GM23338 (cell line): Measurements from ENCODE around the gene FAM168B. TPM values are rescaled to one million over a fixed set of nuclear protein-coding genes. Genes with fewer than 3 reads are reported as not detected.

ENCODE experiments used
- ATAC-seq: fragments of 200-7000 bp; cut with Tn5 transposase; 3 replicates; pipeline ENCODE4 v1.9.1; 2020
- DNase-seq: peaks from one replicate; pipeline ENCODE4 v3.0.0-alpha.2; 2015; ENCODE audit warnings: low spot score
- H2AFZ ChIP-seq: fragments of 200-600 bp; sonication (generic); 2 replicates; pipeline ENCODE4 v1.8.0; 2016; ENCODE audit warnings: antibody characterized with exemption, mild to moderate bottlenecking, moderate library complexity
- H3F3A ChIP-seq: fragments of 200-600 bp; sonication (generic); replicated peaks from 2 replicates; pipeline ENCODE4 v1.8.0; 2017; ENCODE audit warnings: antibody characterized with exemption, mixed run types, low read depth
- H3K27ac ChIP-seq: fragments of 200-600 bp; sonication (generic); 2 replicates; pipeline ENCODE4 v1.6.1; 2016; ENCODE audit warnings: low read depth
- H3K27me3 ChIP-seq: fragments of 200-600 bp; sonication (generic); 2 replicates; pipeline ENCODE4 v1.8.0; 2016; ENCODE audit warnings: mild to moderate bottlenecking, mixed run types, moderate library complexity; ENCODE audit not compliant: insufficient read depth
- H3K36me3 ChIP-seq: fragments of 200-600 bp; sonication (generic); 2 replicates; pipeline ENCODE4 v1.8.0; 2016; ENCODE audit warnings: mild to moderate bottlenecking; ENCODE audit not compliant: insufficient read depth
- H3K4me1 ChIP-seq: fragments of 200-600 bp; sonication (generic); 2 replicates; pipeline ENCODE4 v1.8.0; 2016; ENCODE audit warnings: mild to moderate bottlenecking, moderate library complexity; ENCODE audit not compliant: insufficient read depth
- H3K4me2 ChIP-seq: fragments of 200-600 bp; sonication (generic); 2 replicates; pipeline ENCODE4 v1.7.1; 2017; ENCODE audit warnings: mixed run types
- H3K4me3 ChIP-seq: fragments of 200-600 bp; sonication (generic); 2 replicates; pipeline ENCODE4 v1.6.1; 2016; ENCODE audit warnings: mixed run types
- H3K79me2 ChIP-seq: fragments of 200-600 bp; sonication (generic); replicated peaks from 2 replicates; pipeline ENCODE4 v1.8.0; 2017; ENCODE audit warnings: mild to moderate bottlenecking; ENCODE audit not compliant: insufficient read depth
- H3K9me2 ChIP-seq: fragments of 200-600 bp; sonication (generic); 2 replicates; pipeline ENCODE4 v1.8.0; 2017; ENCODE audit not compliant: insufficient read depth
- H4K20me1 ChIP-seq: fragments of 200-600 bp; sonication (generic); replicated peaks from 2 replicates; pipeline ENCODE4 v1.8.0; 2017; ENCODE audit warnings: mild to moderate bottlenecking; ENCODE audit not compliant: insufficient read depth
- H3K27ac Mint-ChIP-seq: 2 replicates; pipeline ENCODE4 v1.8.0; 2020; ENCODE audit warnings: inconsistent platforms, mild to moderate bottlenecking, moderate library complexity, mixed read lengths
- H3K27me3 Mint-ChIP-seq: 3 replicates; pipeline ENCODE4 v1.8.0; 2022; ENCODE audit warnings: low read depth, mild to moderate bottlenecking, moderate library complexity, mixed read lengths, inconsistent platforms; ENCODE audit not compliant: insufficient read depth, poor library complexity
- H3K36me3 Mint-ChIP-seq: 3 replicates; pipeline ENCODE4 v1.8.0; 2021; ENCODE audit warnings: low read depth, mild to moderate bottlenecking, inconsistent platforms, moderate library complexity, mixed read lengths
- H3K4me1 Mint-ChIP-seq: 3 replicates; pipeline ENCODE4 v1.8.0; 2020; ENCODE audit warnings: mild to moderate bottlenecking, inconsistent platforms, mixed read lengths
- H3K4me3 Mint-ChIP-seq: 3 replicates; pipeline ENCODE4 v1.8.0; 2021; ENCODE audit warnings: moderate library complexity, mild to moderate bottlenecking, inconsistent platforms, mixed read lengths
- H3K9me3 Mint-ChIP-seq: 3 replicates; pipeline ENCODE4 v1.8.0; 2020; ENCODE audit warnings: moderate library complexity, mild to moderate bottlenecking, inconsistent platforms, mixed read lengths
- CREB1 ChIP-seq: fragments of 250-450 bp; sonication (Bioruptor Pico); IDR thresholded peaks from 2 replicates; pipeline ENCODE4 v1.5.0; 2020; ENCODE audit warnings: low read depth, mild to moderate bottlenecking, moderate library complexity
- EZH2 ChIP-seq: fragments of 200-600 bp; sonication (generic); IDR thresholded peaks from one replicate; pipeline ENCODE4 v1.8.0; 2017; ENCODE audit warnings: antibody characterized with exemption, mild to moderate bottlenecking, low read depth; ENCODE audit not compliant: unreplicated experiment
- EZH2phosphoT487 ChIP-seq: fragments of 200-600 bp; sonication (generic); IDR thresholded peaks from one replicate; pipeline ENCODE4 v1.8.1; 2018; ENCODE audit warnings: antibody characterized with exemption; ENCODE audit not compliant: unreplicated experiment
- JUNB ChIP-seq: IDR thresholded peaks from one replicate; pipeline ENCODE4 v1.6.1; 2016; ENCODE audit warnings: antibody characterized with exemption; ENCODE audit not compliant: unreplicated experiment
- POLR2AphosphoS5 ChIP-seq: IDR thresholded peaks from 2 replicates; pipeline ENCODE4 v1.6.1; 2016; ENCODE audit warnings: antibody characterized with exemption, low read depth
- ZNF114 ChIP-seq: fragments of 250-450 bp; sonication (Bioruptor Pico); IDR thresholded peaks from 2 replicates; pipeline ENCODE4 v1.5.0; 2020; ENCODE audit warnings: mild to moderate bottlenecking, moderate library complexity
- ZNF331 ChIP-seq: fragments of 250-450 bp; sonication (Bioruptor Pico); IDR thresholded peaks from 2 replicates; pipeline ENCODE4 v1.5.0; 2020; ENCODE audit warnings: low read depth, mild to moderate bottlenecking, moderate library complexity
- polyA plus RNA-seq: library from polyadenylated mRNA; unstranded; fragments of >200 nt; fragmentation: Nextera tagmentation; extraction: Ambion mirVana; gene quantifications from 2 replicates; pipeline ENCODE4 v1.2.1, GENCODE V29; 2016
- total RNA-seq: library from RNA; depleted of rRNA; stranded (reverse); fragments of >200 nt; shearing (Covaris generic); gene quantifications from 2 replicates; pipeline ENCODE4 v1.2.3, GENCODE V29; 2014
- TF ChIP-seq, protein P1 (sequence below): fragments of 250-450 bp; sonication (Bioruptor Pico); IDR thresholded peaks from 2 replicates; pipeline ENCODE4 v1.5.0; 2020; ENCODE audit warnings: mild to moderate bottlenecking, moderate library complexity
- TF ChIP-seq, protein P2 (sequence below): IDR thresholded peaks from one replicate; pipeline ENCODE4 v1.6.1; 2018; ENCODE audit warnings: antibody characterized with exemption; ENCODE audit not compliant: unreplicated experiment

FAM168B gene
- total and polyA plus RNA-seq, 2 experiments from 2014 or later: 18.8 to 76.8 TPM

- ATAC-seq (no peak), DNase-seq (no peak)
- TF ChIP-seq ZNF331 (CRISPR knock-in tag) (no peak), EZH2 (no peak), JUNB (no peak), CREB1 (no peak), EZH2phosphoT487 (no peak), ZNF114 (CRISPR knock-in tag) (no peak), POLR2AphosphoS5 (no peak)
- TF ChIP-seq, protein P1, sequence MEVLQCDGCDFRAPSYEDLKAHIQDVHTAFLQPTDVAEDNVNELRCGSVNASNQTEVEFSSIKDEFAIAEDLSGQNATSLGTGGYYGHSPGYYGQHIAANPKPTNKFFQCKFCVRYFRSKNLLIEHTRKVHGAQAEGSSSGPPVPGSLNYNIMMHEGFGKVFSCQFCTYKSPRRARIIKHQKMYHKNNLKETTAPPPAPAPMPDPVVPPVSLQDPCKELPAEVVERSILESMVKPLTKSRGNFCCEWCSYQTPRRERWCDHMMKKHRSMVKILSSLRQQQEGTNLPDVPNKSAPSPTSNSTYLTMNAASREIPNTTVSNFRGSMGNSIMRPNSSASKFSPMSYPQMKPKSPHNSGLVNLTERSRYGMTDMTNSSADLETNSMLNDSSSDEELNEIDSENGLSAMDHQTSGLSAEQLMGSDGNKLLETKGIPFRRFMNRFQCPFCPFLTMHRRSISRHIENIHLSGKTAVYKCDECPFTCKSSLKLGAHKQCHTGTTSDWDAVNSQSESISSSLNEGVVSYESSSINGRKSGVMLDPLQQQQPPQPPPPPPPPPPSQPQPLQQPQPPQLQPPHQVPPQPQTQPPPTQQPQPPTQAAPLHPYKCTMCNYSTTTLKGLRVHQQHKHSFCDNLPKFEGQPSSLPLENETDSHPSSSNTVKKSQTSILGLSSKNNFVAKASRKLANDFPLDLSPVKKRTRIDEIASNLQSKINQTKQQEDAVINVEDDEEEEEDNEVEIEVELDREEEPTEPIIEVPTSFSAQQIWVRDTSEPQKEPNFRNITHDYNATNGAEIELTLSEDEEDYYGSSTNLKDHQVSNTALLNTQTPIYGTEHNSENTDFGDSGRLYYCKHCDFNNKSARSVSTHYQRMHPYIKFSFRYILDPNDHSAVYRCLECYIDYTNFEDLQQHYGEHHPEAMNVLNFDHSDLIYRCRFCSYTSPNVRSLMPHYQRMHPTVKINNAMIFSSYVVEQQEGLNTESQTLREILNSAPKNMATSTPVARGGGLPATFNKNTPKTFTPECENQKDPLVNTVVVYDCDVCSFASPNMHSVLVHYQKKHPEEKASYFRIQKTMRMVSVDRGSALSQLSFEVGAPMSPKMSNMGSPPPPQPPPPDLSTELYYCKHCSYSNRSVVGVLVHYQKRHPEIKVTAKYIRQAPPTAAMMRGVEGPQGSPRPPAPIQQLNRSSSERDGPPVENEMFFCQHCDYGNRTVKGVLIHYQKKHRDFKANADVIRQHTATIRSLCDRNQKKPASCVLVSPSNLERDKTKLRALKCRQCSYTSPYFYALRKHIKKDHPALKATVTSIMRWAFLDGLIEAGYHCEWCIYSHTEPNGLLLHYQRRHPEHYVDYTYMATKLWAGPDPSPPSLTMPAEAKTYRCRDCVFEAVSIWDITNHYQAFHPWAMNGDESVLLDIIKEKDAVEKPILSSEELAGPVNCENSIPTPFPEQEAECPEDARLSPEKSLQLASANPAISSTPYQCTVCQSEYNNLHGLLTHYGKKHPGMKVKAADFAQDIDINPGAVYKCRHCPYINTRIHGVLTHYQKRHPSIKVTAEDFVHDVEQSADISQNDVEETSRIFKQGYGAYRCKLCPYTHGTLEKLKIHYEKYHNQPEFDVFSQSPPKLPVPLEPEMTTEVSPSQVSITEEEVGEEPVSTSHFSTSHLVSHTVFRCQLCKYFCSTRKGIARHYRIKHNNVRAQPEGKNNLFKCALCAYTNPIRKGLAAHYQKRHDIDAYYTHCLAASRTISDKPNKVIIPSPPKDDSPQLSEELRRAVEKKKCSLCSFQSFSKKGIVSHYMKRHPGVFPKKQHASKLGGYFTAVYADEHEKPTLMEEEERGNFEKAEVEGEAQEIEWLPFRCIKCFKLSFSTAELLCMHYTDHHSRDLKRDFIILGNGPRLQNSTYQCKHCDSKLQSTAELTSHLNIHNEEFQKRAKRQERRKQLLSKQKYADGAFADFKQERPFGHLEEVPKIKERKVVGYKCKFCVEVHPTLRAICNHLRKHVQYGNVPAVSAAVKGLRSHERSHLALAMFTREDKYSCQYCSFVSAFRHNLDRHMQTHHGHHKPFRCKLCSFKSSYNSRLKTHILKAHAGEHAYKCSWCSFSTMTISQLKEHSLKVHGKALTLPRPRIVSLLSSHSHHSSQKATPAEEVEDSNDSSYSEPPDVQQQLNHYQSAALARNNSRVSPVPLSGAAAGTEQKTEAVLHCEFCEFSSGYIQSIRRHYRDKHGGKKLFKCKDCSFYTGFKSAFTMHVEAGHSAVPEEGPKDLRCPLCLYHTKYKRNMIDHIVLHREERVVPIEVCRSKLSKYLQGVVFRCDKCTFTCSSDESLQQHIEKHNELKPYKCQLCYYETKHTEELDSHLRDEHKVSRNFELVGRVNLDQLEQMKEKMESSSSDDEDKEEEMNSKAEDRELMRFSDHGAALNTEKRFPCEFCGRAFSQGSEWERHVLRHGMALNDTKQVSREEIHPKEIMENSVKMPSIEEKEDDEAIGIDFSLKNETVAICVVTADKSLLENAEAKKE (CRISPR knock-in tag): no peak
- TF ChIP-seq, protein P2, sequence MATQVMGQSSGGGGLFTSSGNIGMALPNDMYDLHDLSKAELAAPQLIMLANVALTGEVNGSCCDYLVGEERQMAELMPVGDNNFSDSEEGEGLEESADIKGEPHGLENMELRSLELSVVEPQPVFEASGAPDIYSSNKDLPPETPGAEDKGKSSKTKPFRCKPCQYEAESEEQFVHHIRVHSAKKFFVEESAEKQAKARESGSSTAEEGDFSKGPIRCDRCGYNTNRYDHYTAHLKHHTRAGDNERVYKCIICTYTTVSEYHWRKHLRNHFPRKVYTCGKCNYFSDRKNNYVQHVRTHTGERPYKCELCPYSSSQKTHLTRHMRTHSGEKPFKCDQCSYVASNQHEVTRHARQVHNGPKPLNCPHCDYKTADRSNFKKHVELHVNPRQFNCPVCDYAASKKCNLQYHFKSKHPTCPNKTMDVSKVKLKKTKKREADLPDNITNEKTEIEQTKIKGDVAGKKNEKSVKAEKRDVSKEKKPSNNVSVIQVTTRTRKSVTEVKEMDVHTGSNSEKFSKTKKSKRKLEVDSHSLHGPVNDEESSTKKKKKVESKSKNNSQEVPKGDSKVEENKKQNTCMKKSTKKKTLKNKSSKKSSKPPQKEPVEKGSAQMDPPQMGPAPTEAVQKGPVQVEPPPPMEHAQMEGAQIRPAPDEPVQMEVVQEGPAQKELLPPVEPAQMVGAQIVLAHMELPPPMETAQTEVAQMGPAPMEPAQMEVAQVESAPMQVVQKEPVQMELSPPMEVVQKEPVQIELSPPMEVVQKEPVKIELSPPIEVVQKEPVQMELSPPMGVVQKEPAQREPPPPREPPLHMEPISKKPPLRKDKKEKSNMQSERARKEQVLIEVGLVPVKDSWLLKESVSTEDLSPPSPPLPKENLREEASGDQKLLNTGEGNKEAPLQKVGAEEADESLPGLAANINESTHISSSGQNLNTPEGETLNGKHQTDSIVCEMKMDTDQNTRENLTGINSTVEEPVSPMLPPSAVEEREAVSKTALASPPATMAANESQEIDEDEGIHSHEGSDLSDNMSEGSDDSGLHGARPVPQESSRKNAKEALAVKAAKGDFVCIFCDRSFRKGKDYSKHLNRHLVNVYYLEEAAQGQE: no peak
- Histone ChIP-seq H3K27me3 (no peaks in the 10 kb centered on the region), H3K4me3 (no peak overlapping the region), H4K20me1 (0 out of 2 replicates have a peak, but pooled peaks cover 3% of the 10 kb centered on the region), H3K4me1 (no peaks in the 10 kb centered on the region), H3K4me2 (no peak overlapping the region), H3K27ac (no peak overlapping the region), H3K79me2 (no peaks in the 10 kb centered on the region), H3K36me3 (no peaks in the 10 kb centered on the region), H2AFZ (no peak overlapping the region), H3F3A (no peaks in the 10 kb centered on the region), H3K9me2 (no peaks in the 10 kb centered on the region)
- Mint-ChIP-seq H3K36me3 (peaks cover under 1% of the 10 kb centered on the region; the same call in 1 of the 3 replicates), H3K9me3 (no peaks in the 10 kb centered on the region; the same call in 2 of the 3 replicates), H3K4me1 (peaks cover 9% of the 10 kb centered on the region; the same call in 2 of the 3 replicates), H3K27me3 (peaks cover 19% of the 10 kb centered on the region), H3K27ac (no peak overlapping the region; the same call in 1 of the 2 replicates), H3K4me3 (no peak overlapping the region)
Observed at GRCh38 chr2:131041402-131042147, 51.7 kb downstream of the FAM168B start.
